PC-3 (cell line): Measurements from ENCODE around the gene ADCY3. TPM values are rescaled to one million over a fixed set of nuclear protein-coding genes. Genes with fewer than 3 reads are reported as not detected.

Experiments
- ATAC-seq: fragments of 200-7000 bp; cut with Tn5 transposase; 2 replicates; pipeline ENCODE4 v1.9.1; 2020; ENCODE audit warnings: mild to moderate bottlenecking, moderate library complexity
- BruUV-seq: library from RNA; stranded (reverse); fragments of 400-500 nt; replicated peaks from 2 replicates; lab custom pipeline; 2021; lab: Mats Ljungman, UMichigan
- CTCF ChIA-PET: fragments of 300-600 bp; sonication (Branson Sonifier 250); formaldehyde crosslinking; loops from one replicate; lab custom pipeline; 2022; ENCODE audit warnings: antibody characterized with exemption; lab: Charles Lee
- POLR2A ChIA-PET: fragments of 300-600 bp; sonication (Branson Sonifier 250); formaldehyde crosslinking; loops from one replicate; lab custom pipeline; 2022; ENCODE audit warnings: antibody characterized with exemption; ENCODE audit not compliant: unreplicated experiment; lab: Charles Lee
- DNase-seq: peaks from one replicate; pipeline ENCODE4 v3.0.0-alpha.2; 2015
- H2AFZ ChIP-seq: fragments of 300-600 bp; sonication (generic); 2 replicates; pipeline ENCODE4 v1.6.0; 2016; ENCODE audit warnings: antibody characterized with exemption, low read length
- H3F3A ChIP-seq: fragments of 300-600 bp; sonication (generic); one replicate; pipeline ENCODE4 v1.6.0; 2017; ENCODE audit warnings: antibody characterized with exemption, low read length, control low read depth, mild to moderate bottlenecking; ENCODE audit not compliant: unreplicated experiment
- H3K27ac ChIP-seq: fragments of 300-600 bp; sonication (generic); 2 replicates; pipeline ENCODE4 v1.5.1; 2016; ENCODE audit warnings: mild to moderate bottlenecking, low read length
- H3K27me3 ChIP-seq: fragments of 300-600 bp; sonication (generic); 2 replicates; pipeline ENCODE4 v1.6.1; 2016; ENCODE audit warnings: low read length, mixed read lengths
- H3K36me3 ChIP-seq: fragments of 300-600 bp; sonication (generic); 2 replicates; pipeline ENCODE4 v1.6.1; 2016; ENCODE audit warnings: low read depth, mixed run types, low read length, mixed read lengths
- H3K4me1 ChIP-seq: fragments of 300-600 bp; sonication (generic); 2 replicates; pipeline ENCODE4 v1.5.1; 2016; ENCODE audit warnings: low read length; ENCODE audit not compliant: insufficient read depth
- H3K4me2 ChIP-seq: fragments of 300-600 bp; sonication (generic); 2 replicates; pipeline ENCODE4 v1.6.0; 2016; ENCODE audit warnings: low read length
- H3K4me3 ChIP-seq: fragments of 300-600 bp; sonication (generic); 2 replicates; pipeline ENCODE4 v1.5.1; 2016; ENCODE audit warnings: mild to moderate bottlenecking, low read length, mixed read lengths
- H3K79me2 ChIP-seq: fragments of 300-600 bp; sonication (generic); 2 replicates; pipeline ENCODE4 v1.6.1; 2017; ENCODE audit warnings: low read length, mixed read lengths
- H3K9ac ChIP-seq: fragments of 300-600 bp; sonication (generic); 2 replicates; pipeline ENCODE4 v1.6.0; 2016; ENCODE audit warnings: mild to moderate bottlenecking, low read length
- H3K9me2 ChIP-seq: fragments of 300-600 bp; sonication (generic); replicated peaks from 2 replicates; pipeline ENCODE4 v1.6.1; 2016; ENCODE audit warnings: mixed run types, low read length, mixed read lengths
- H3K9me3 ChIP-seq: fragments of 300-600 bp; sonication (generic); 2 replicates; pipeline ENCODE4 v1.6.1; 2016; ENCODE audit warnings: low read length, mixed read lengths
- H4K20me1 ChIP-seq: fragments of 300-600 bp; sonication (generic); 2 replicates; pipeline ENCODE4 v1.6.1; 2016; ENCODE audit warnings: low read length, mixed read lengths
- EZH2 ChIP-seq: fragments of 300-600 bp; sonication (generic); IDR thresholded peaks from one replicate; pipeline ENCODE4 v1.6.1; 2017; ENCODE audit warnings: antibody characterized with exemption, mild to moderate bottlenecking, low read length; ENCODE audit not compliant: unreplicated experiment
- EZH2phosphoT487 ChIP-seq: fragments of 300-600 bp; sonication (generic); IDR thresholded peaks from 2 replicates; pipeline ENCODE4 v1.6.1; 2018; ENCODE audit warnings: mild to moderate bottlenecking, antibody characterized with exemption, low read length, borderline replicate concordance
- intact Hi-C: fragments of 100-400 bp; cut with micrococcal nuclease; formaldehyde crosslinking; loops from 2 replicates; pipeline ENCODE4 v1.9.0; 2023
- total RNA-seq: library from RNA; depleted of rRNA; stranded (reverse); fragments of >200 nt; gene quantifications from 2 replicates; pipeline ENCODE4 v1.2.3, GENCODE V29; 2014
- TF ChIP-seq, protein P1 (sequence below): fragments of 300-600 bp; sonication (generic); conservative IDR thresholded peaks from 2 replicates; pipeline ENCODE4 v1.5.1; 2017; ENCODE audit warnings: antibody characterized with exemption, low read depth, mild to moderate bottlenecking, low read length

Gene ADCY3
- total RNA-seq, 1 experiment from 2014 or later, result 52.0 TPM

DNA sequence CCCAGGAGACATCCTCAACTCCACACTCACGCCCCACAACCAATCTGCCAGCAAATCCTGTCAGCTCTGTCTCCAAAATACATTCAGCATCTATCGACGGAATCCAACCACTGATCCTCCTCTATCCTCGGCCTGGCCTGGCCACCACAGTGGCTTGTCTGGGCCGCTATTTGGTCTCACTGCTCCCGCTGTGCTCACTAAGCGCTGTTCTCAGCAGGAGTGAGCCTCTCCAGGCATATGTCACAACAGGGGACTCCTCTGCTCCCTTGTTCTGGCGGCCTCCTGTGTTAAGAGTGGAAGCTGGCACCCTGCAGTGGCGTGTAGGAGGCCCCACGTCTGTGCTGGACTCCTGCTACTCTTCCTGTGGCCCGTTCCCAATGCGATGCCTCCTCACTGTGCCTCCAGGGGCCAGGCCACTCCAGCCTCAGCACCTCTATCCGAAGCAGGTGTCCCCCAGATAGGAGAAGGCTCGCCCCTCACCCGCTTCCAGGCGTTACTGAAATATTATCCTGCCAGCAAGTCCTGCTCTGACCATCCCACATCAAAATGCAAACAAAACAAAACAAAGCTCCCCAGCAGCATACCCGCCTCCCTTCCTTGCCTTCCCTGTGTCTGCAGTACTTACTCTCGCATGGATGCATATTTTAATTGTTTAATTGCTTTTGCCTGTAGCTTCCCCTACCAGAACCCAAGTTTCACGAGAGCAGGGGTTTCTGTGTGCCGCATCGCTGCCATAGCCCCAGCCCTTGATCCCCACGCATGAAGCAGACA is 86.9 kb downstream of the ADCY3 start:
- no peak overlapping the region for H3K4me2 ChIP-seq
- ChIA-PET POLR2A (no interaction called here), CTCF (no interaction called here)
- no peak overlapping the region for H3K9ac ChIP-seq
- no peaks in the 10 kb centered on the region for H3K79me2 ChIP-seq
- ATAC-seq, result peak; percentile 19; the same call in 1 of the 2 replicates
- intact Hi-C loops, result loop anchor here (5.0 kb wide), 1 partner anchor 139 kb away; the partner anchor contains the start of gene DNAJC27
- H3F3A ChIP-seq, result no peaks in the 10 kb centered on the region
- no peaks in the 10 kb centered on the region for H3K36me3 ChIP-seq
- no peak overlapping the region for H3K4me3 ChIP-seq
- no peaks in the 10 kb centered on the region for H3K9me3 ChIP-seq
- H3K4me1 ChIP-seq, result no peaks in the 10 kb centered on the region
- no peaks in the 10 kb centered on the region for H3K9me2 ChIP-seq
- TF ChIP-seq EZH2phosphoT487 (no peak), EZH2 (no peak)
- TF ChIP-seq, protein P1, sequence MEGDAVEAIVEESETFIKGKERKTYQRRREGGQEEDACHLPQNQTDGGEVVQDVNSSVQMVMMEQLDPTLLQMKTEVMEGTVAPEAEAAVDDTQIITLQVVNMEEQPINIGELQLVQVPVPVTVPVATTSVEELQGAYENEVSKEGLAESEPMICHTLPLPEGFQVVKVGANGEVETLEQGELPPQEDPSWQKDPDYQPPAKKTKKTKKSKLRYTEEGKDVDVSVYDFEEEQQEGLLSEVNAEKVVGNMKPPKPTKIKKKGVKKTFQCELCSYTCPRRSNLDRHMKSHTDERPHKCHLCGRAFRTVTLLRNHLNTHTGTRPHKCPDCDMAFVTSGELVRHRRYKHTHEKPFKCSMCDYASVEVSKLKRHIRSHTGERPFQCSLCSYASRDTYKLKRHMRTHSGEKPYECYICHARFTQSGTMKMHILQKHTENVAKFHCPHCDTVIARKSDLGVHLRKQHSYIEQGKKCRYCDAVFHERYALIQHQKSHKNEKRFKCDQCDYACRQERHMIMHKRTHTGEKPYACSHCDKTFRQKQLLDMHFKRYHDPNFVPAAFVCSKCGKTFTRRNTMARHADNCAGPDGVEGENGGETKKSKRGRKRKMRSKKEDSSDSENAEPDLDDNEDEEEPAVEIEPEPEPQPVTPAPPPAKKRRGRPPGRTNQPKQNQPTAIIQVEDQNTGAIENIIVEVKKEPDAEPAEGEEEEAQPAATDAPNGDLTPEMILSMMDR, result no peak
- H3K27ac ChIP-seq, result no peak overlapping the region
- no peak overlapping the region for H2AFZ ChIP-seq
- no peak for DNase-seq
- no TSS peak for BruUV-seq
- no peaks in the 10 kb centered on the region for H3K27me3 ChIP-seq
- no peaks in the 10 kb centered on the region for H4K20me1 ChIP-seq

DNA sequence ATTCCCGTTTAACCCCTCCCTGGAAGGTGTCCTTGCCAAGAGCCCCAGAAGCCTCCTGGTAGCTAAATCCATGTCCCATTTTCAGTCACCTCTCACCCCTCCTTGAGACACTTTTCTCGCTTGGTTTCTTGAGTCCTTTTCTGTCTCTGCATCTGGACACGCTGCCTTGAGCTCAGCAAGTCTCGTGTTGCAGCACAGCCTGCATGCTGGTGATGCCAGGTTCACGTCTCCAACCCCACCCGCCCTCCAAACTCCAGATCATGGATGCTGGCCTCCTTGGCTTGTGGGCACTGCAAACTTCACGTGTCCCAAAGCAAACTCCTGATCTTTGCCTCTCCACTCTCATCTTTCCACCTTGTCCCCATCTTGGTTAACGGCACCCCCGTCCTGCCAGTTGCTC is 87.5 kb downstream of the ADCY3 start:
- Histone ChIP-seq H3K4me2 (no peak overlapping the region), H3K27me3 (no peaks in the 10 kb centered on the region), H3K9ac (no peak overlapping the region), H4K20me1 (no peaks in the 10 kb centered on the region), H3K9me3 (no peaks in the 10 kb centered on the region), H3K79me2 (no peaks in the 10 kb centered on the region), H3K9me2 (no peaks in the 10 kb centered on the region), H3K4me3 (no peak overlapping the region), H3K36me3 (no peaks in the 10 kb centered on the region), H3K27ac (no peak overlapping the region), H2AFZ (no peak overlapping the region), H3K4me1 (peaks cover under 1% of the 10 kb centered on the region; the same call in 1 of the 2 replicates), H3F3A (no peaks in the 10 kb centered on the region)
- no peak for TF ChIP-seq EZH2phosphoT487
- TF ChIP-seq EZH2, result no peak
- TF ChIP-seq, protein P1, result no peak
- BruUV-seq, result no TSS peak
- intact Hi-C loops, result loop anchor here (5.0 kb wide), 1 partner anchor 140 kb away; the partner anchor contains the start of gene DNAJC27
- ChIA-PET POLR2A (no interaction called here), CTCF (no interaction called here)
- no peak for ATAC-seq
- DNase-seq, result no peak

DNA sequence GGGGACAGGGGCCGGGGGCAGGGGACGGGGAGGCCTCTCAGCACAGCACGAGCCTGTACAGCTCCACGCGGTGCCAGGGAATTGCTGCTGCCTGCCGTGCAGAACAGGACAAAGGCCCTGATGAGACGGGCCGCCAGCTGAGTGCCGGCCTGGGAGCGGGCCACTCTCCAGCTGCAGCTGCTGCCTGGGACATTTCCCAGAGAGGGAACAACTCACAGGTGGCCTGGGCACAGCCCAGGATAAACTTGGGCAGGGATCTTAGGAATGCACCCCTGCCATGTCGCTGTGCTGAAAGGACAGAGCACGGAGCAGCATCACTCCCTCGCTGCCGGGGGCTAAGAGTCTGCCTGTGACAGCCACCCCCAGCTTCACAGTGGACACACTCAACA is 88.0 kb downstream of the ADCY3 start:
- ATAC-seq (no peak), DNase-seq (no peak)
- no peak overlapping the region for H2AFZ ChIP-seq
- BruUV-seq, result no TSS peak
- no peaks in the 10 kb centered on the region for H3K9me3 ChIP-seq
- H3K4me2 ChIP-seq, result no peak overlapping the region
- no peaks in the 10 kb centered on the region for H3K36me3 ChIP-seq
- CTCF ChIA-PET, result no interaction called here
- no peak for TF ChIP-seq EZH2phosphoT487
- TF ChIP-seq, protein P1, result no peak
- no peak for TF ChIP-seq EZH2
- H3K4me1 ChIP-seq, result peaks cover 5% of the 10 kb centered on the region
- H3K27me3 ChIP-seq, result no peaks in the 10 kb centered on the region
- POLR2A ChIA-PET, result no interaction called here
- H3K9me2 ChIP-seq, result no peaks in the 10 kb centered on the region
- no peaks in the 10 kb centered on the region for H4K20me1 ChIP-seq
- H3K9ac ChIP-seq, result no peak overlapping the region
- H3K27ac ChIP-seq, result no peak overlapping the region
- H3K4me3 ChIP-seq, result no peak overlapping the region
- no peaks in the 10 kb centered on the region for H3K79me2 ChIP-seq
- no peaks in the 10 kb centered on the region for H3F3A ChIP-seq
- intact Hi-C loops, result loop anchor here (5.0 kb wide), 1 partner anchor 140 kb away; the partner anchor contains the start of gene DNAJC27
